CD14-positive monocyte (primary cell): ENCODE data around the gene ATP1B3. TPM values are rescaled to one million over a fixed set of nuclear protein-coding genes. Genes with fewer than 3 reads are reported as not detected.
"Not testable (repeated sequence)": the region's sequence is repeated elsewhere in the genome, so short reads cannot be mapped to it uniquely, and the experiment has no call there.

Experiments
- DNase-seq, 3 donors: peaks; one replicate each; pipeline ENCODE4 v3.0.0-alpha.2; 2011 to 2022
- H2AFZ ChIP-seq: 2 replicates; pipeline ENCODE4 v1.6.0; 2012; ENCODE audit warnings: mild to moderate bottlenecking, low read depth, low read length, inconsistent platforms; ENCODE audit not compliant: insufficient read depth, poor library complexity, severe bottlenecking
- H3K27ac ChIP-seq, 2 donors: 1 replicate in 1 of 2; 2 replicates in 1 of 2; pipeline ENCODE4 v1.5.1; 2012 to 2013; ENCODE audit warnings: low read length in 2 of 2, control low read depth in 1 of 2, inconsistent platforms in 1 of 2, low read depth in 1 of 2, mild to moderate bottlenecking in 1 of 2
- H3K27me3 ChIP-seq, 2 donors: one replicate each; pipeline versions ENCODE4 v1.6.0 to v1.6.1; 2011 to 2013; ENCODE audit warnings: low read length in 2 of 2; ENCODE audit not compliant: control insufficient read depth in 2 of 2, insufficient read depth in 2 of 2
- H3K36me3 ChIP-seq, 2 donors: replicated peaks in 1 of 2; 1 replicate in 1 of 2; 2 replicates in 1 of 2; pipeline versions ENCODE4 v1.5.1 to v1.6.1; 2012 to 2013; ENCODE audit warnings: low read length in 2 of 2, control low read depth in 1 of 2, inconsistent platforms in 1 of 2, mild to moderate bottlenecking in 1 of 2; ENCODE audit not compliant: insufficient read depth in 2 of 2, control insufficient read depth in 1 of 2
- H3K4me1 ChIP-seq, 2 donors: 1 replicate in 1 of 2; 2 replicates in 1 of 2; pipeline versions ENCODE4 v1.5.1 to v1.6.1; 2012 to 2013; ENCODE audit warnings: low read length in 2 of 2, control low read depth in 1 of 2, inconsistent platforms in 1 of 2, mild to moderate bottlenecking in 1 of 2, moderate library complexity in 1 of 2; ENCODE audit not compliant: insufficient read depth in 2 of 2, control insufficient read depth in 1 of 2
- H3K4me2 ChIP-seq: replicated peaks from 2 replicates; pipeline ENCODE3; 2012; ENCODE audit warnings: low read length, moderate library complexity, mild to moderate bottlenecking; ENCODE audit not compliant: poor library complexity, severe bottlenecking; ENCODE audit errors: extremely low read depth
- H3K4me3 ChIP-seq, 3 experiments: fragments of 200-600 bp in 1 of 3; sonication (generic) in 1 of 3; replicated peaks in 1 of 3; 1 replicate in 2 of 3; 2 replicates in 1 of 3; pipeline ENCODE4 v1.5.1; 2011 to 2013; ENCODE audit warnings: low read length in 3 of 3, mild to moderate bottlenecking in 3 of 3, control low read depth in 2 of 3, low read depth in 2 of 3, inconsistent platforms in 1 of 3, moderate library complexity in 1 of 3
- H3K79me2 ChIP-seq: 2 replicates; pipeline ENCODE4 v1.6.0; 2012; ENCODE audit warnings: mild to moderate bottlenecking, control low read depth, inconsistent platforms, low read length, moderate library complexity; ENCODE audit not compliant: insufficient read depth
- H3K9ac ChIP-seq: 2 replicates; pipeline ENCODE4 v1.6.0; 2017; ENCODE audit warnings: low read length, mild to moderate bottlenecking; ENCODE audit not compliant: insufficient read depth, poor library complexity, severe bottlenecking
- H3K9me3 ChIP-seq, 2 donors: replicated peaks in 1 of 2; 1 replicate in 1 of 2; 2 replicates in 1 of 2; pipeline versions ENCODE4 v1.5.1 to v1.6.1; 2012 to 2013; ENCODE audit warnings: low read length in 2 of 2, control low read depth in 1 of 2; ENCODE audit not compliant: control insufficient read depth in 1 of 2, insufficient read depth in 1 of 2
- H4K20me1 ChIP-seq: 2 replicates; pipeline ENCODE4 v1.6.0; 2012; ENCODE audit warnings: mild to moderate bottlenecking, low read length, control low read depth, moderate library complexity; ENCODE audit not compliant: insufficient read depth
- H3K27ac Mint-ChIP-seq, 7 donors: one replicate each; pipeline ENCODE4 v1.8.0; 2020; ENCODE audit warnings: mild to moderate bottlenecking in 7 of 7, mixed read lengths in 7 of 7, moderate library complexity in 6 of 7, inconsistent platforms in 2 of 7
- H3K27me3 Mint-ChIP-seq, 3 donors: one replicate each; pipeline ENCODE4 v1.8.0; 2021 to 2022; ENCODE audit warnings: low read depth in 3 of 3, mild to moderate bottlenecking in 3 of 3, mixed read lengths in 3 of 3, moderate library complexity in 3 of 3, inconsistent platforms in 1 of 3
- H3K36me3 Mint-ChIP-seq, 2 donors: one replicate each; pipeline ENCODE4 v1.8.0; 2020; ENCODE audit warnings: mixed read lengths in 2 of 2, inconsistent platforms in 1 of 2, mild to moderate bottlenecking in 1 of 2
- H3K4me1 Mint-ChIP-seq: one replicate; pipeline ENCODE4 v1.8.0; 2020; ENCODE audit warnings: mild to moderate bottlenecking, mixed read lengths
- H3K4me3 Mint-ChIP-seq, 2 donors: one replicate each; pipeline ENCODE4 v1.8.0; 2020; ENCODE audit warnings: mild to moderate bottlenecking in 2 of 2, mixed read lengths in 2 of 2, moderate library complexity in 1 of 2
- H3K9me3 Mint-ChIP-seq, 7 donors: one replicate each; pipeline ENCODE4 v1.8.0; 2020 to 2022; ENCODE audit warnings: mixed read lengths in 7 of 7, mild to moderate bottlenecking in 6 of 7, moderate library complexity in 6 of 7, inconsistent platforms in 2 of 7
- WGBS: methylation state at CpG from one replicate; pipeline ENCODE4 v1.1.5; 2013; ENCODE audit warnings: missing lambda C conversion rate; ENCODE audit not compliant: insufficient coverage; 5-methylcytosine and 5-hydroxymethylcytosine counted together
- intact Hi-C, 2 donors: fragments of 100-400 bp; cut with micrococcal nuclease; formaldehyde crosslinking; loops; one replicate each; pipeline versions ENCODE4 v1.15.0 to v1.15.1; 2023
- polyA plus RNA-seq, 3 donors: library from polyadenylated mRNA; depleted of rRNA in 1 of 3; unstranded in 2 of 3; stranded (reverse) in 1 of 3; fragments of 300-500 nt in 2 of 3; fragments of >200 nt in 1 of 3; fragmentation: Illumina TruSeq in 2 of 3; gene quantifications; 1 replicate in 2 of 3; 2 replicates in 1 of 3; pipeline ENCODE4 v1.2.3, GENCODE V29; 2012 to 2021
- TF ChIP-seq, protein P1 (sequence below): fragments of 200-600 bp; IDR thresholded peaks from one replicate; pipeline ENCODE4 v1.8.0; 2022; ENCODE audit warnings: antibody characterized with exemption, mild to moderate bottlenecking

ATP1B3 gene
- polyA plus RNA-seq, 3 donors = 90.6 to 208 (median 177) TPM

DNA sequence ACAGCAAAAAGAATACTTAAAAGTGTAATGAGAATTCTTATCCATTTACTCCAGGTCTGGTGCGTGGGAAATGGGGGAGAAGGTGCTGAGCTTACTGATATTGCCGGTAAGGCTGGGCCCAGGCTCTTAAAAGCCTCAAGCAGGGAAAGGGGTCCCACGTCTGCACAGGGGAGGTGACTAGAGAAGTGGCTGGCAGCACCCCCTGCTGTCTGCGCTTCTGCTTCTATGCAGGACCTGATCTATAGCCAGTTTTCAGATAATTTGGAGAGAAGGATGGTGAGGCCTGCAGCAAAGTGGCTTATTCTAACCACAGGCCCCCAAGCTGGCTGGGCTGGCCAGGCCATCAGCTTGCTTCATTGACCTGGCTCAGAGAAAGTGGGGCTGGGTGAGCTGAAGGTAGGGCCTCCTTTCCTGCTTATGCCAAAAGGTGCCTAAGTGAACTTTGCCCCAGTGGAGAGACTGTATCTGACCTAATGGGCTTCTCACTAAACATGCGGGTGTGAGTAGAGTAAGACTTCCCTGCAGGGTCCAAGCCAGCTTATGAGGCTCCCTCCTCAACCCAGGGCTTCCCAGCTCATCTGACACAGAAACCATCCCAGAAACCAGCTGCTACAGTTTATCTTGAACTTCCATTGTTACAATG, 30.9 kb upstream of the ATP1B3 start:
- intact Hi-C loops = no loop called here
- no peak for DNase-seq

DNA sequence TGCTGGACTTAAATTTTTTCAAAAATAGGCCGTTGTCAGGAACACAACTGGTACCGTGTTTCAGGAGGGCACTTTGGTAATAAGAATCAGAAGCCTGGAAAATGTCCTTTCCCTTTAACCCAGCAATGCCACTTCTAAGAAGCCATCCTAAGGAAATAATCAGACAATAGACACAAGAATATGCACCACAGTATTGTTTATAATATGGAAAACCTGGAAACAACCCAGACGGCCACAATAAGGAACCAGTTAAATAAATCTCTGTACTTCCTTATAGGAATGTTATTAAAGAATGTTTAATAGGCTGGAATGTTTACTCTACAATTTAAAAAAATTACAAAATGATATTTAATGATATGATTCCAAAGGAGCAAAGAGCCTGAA, 30.4 kb upstream of the ATP1B3 start:
- peaks cover 1 to 4% (median 4%) of the 10 kb centered on the region in 3 donors for H3K27me3 Mint-ChIP-seq
- Histone ChIP-seq H3K27me3 (no peaks in the 10 kb centered on the region), H3K36me3 (no peaks in the 10 kb centered on the region), H3K79me2 (no peaks in the 10 kb centered on the region), H4K20me1 (no peaks in the 10 kb centered on the region), H3K4me1 (peaks cover 25 to 26% of the 10 kb centered on the region in 2 donors), H3K4me3 (no peak overlapping the region), H3K4me2 (no peak overlapping the region), H3K9ac (no peak overlapping the region), H2AFZ (no peak overlapping the region), H3K27ac (no peak overlapping the region), H3K9me3 (no peaks in the 10 kb centered on the region)
- no peaks in the 10 kb centered on the region for H3K9me3 Mint-ChIP-seq
- 100% methylated on average over 1 of the region's 3 CpGs for WGBS
- no peak overlapping the region for H3K4me3 Mint-ChIP-seq
- TF ChIP-seq, protein P1, sequence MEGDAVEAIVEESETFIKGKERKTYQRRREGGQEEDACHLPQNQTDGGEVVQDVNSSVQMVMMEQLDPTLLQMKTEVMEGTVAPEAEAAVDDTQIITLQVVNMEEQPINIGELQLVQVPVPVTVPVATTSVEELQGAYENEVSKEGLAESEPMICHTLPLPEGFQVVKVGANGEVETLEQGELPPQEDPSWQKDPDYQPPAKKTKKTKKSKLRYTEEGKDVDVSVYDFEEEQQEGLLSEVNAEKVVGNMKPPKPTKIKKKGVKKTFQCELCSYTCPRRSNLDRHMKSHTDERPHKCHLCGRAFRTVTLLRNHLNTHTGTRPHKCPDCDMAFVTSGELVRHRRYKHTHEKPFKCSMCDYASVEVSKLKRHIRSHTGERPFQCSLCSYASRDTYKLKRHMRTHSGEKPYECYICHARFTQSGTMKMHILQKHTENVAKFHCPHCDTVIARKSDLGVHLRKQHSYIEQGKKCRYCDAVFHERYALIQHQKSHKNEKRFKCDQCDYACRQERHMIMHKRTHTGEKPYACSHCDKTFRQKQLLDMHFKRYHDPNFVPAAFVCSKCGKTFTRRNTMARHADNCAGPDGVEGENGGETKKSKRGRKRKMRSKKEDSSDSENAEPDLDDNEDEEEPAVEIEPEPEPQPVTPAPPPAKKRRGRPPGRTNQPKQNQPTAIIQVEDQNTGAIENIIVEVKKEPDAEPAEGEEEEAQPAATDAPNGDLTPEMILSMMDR = no peak
- no peak overlapping the region for H3K27ac Mint-ChIP-seq
- intact Hi-C loops = no loop called here
- H3K4me1 Mint-ChIP-seq = peaks cover 15% of the 10 kb centered on the region
- DNase-seq = no peak
- H3K36me3 Mint-ChIP-seq = no peaks in the 10 kb centered on the region

More for the DNA sequence above, 30.9 kb upstream of the ATP1B3 start:
- Mint-ChIP-seq H3K27ac (peak overlapping the region in 1 of 7 donors; percentile 3), H3K9me3 (no peaks in the 10 kb centered on the region), H3K4me1 (peaks cover 14% of the 10 kb centered on the region), H3K4me3 (no peak overlapping the region), H3K36me3 (no peaks in the 10 kb centered on the region), H3K27me3 (peaks cover 1 to 4% (median 4%) of the 10 kb centered on the region in 3 donors)
- no peaks in the 10 kb centered on the region for H3K9me3 ChIP-seq
- WGBS = 74% methylated on average over 4 of the region's 5 CpGs
- no peaks in the 10 kb centered on the region for H3K27me3 ChIP-seq
- H3K27ac ChIP-seq = no peak overlapping the region
- H2AFZ ChIP-seq = no peak overlapping the region
- no peak overlapping the region for H3K9ac ChIP-seq
- no peaks in the 10 kb centered on the region for H3K36me3 ChIP-seq
- TF ChIP-seq, protein P1 = no peak
- no peak overlapping the region for H3K4me2 ChIP-seq
- no peaks in the 10 kb centered on the region for H3K79me2 ChIP-seq
- peaks cover 20 to 21% of the 10 kb centered on the region in 2 donors for H3K4me1 ChIP-seq
- no peak overlapping the region for H3K4me3 ChIP-seq
- H4K20me1 ChIP-seq = no peaks in the 10 kb centered on the region

DNA sequence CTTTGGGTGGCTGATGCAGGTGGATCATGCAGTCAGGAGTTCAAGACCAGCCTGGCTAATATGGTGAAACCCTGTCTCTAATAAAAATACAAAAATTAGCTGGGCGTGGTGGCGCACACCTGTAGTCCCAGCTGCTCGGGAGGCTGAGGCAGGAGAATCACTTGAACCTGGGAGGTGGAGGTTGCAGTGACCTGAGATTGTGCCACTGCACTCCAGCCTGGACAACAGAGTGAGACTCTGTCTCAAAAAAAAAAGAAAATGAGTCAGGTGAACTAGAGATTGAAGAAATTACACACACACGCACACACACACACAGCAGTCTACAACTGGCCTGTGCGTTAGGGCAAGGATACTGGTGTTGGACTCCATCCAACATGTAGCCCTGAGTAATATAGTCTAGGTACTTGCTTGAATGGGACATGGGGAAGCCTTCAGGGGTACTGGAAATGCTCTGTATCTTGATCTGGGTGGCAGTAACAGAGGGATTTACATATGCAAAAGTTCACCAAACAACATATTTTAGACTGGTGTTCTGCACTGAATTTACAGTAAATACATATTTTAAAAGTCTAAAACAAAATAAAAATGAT, 28.2 kb upstream of the ATP1B3 start:
- H3K9me3 ChIP-seq, H3K36me3 Mint-ChIP-seq, H3K27me3 Mint-ChIP-seq, H3K4me3 Mint-ChIP-seq, H3K27ac Mint-ChIP-seq, DNase-seq, H3K27ac ChIP-seq, H3K4me3 ChIP-seq, H3K79me2 ChIP-seq, H3K9me3 Mint-ChIP-seq, H3K4me2 ChIP-seq, H3K9ac ChIP-seq, H4K20me1 ChIP-seq, intact Hi-C loops, H3K27me3 ChIP-seq, H3K36me3 ChIP-seq, H2AFZ ChIP-seq: not testable (repeated sequence)
- peaks cover 47% of the 10 kb centered on the region in 2 donors for H3K4me1 ChIP-seq
- peaks cover 38% of the 10 kb centered on the region for H3K4me1 Mint-ChIP-seq
- 100% methylated on average over 3 of the region's 5 CpGs for WGBS
